GM18526 (cell line): ENCODE results near the gene PPA2.

Source experiments
- POLR2A ChIP-seq: IDR thresholded peaks from 3 replicates; pipeline ENCODE4 v1.6.1; 2011; ENCODE audit not compliant: insufficient read length; ENCODE audit errors: extremely low read depth

PPA2 gene

DNA sequence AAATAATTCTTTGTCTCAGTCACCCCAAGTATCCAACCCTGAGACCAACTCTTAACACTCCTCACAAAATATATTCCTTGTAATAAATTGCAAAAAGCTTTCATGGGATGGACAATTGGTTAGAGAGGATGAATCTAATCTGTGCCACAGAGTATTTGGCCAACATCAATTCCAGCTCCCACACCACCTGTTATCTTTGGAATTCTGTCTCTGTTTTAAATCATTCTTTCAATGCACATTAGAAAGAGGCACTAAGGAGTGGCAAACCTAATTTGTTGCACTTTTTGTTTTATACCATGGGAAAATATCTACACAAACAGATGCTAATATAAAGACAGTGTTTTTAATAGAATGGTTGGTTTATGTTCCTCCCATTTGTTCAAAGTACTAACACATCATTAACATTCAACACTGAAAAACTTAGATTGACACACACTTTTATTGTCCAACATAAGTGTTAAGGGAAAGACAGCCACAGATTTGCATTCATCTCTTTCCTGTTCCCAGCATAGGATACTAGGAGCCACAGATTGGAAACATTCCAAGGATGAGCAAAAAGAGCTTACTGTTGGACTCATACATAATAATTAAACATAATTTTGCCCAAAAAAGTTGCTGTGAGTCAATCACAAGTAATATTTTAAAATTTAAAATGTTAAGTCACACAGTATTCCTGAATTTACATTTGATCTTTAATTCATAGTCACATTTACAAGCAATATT is 116.4 kb downstream of the PPA2 start:
- no peak for TF ChIP-seq POLR2A

DNA sequence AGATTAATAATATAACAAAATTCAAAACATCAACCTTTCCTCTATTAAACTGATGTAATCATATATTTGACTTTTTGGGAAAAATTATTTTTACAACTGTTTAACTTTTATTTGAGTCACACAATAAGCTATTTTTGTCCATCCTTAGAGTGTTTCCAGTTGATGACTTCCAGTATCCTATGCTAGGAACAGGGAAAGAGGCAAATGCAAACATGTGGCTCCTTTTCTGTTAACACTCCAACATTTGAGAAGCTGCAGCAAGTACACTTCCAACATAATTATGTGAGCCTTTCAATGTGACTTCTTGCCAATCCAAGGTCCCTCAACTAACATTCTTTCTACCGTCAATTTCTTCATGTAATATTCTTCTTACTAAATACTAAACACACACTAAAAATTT is 117.7 kb downstream of the PPA2 start:
- no peak for TF ChIP-seq POLR2A

DNA sequence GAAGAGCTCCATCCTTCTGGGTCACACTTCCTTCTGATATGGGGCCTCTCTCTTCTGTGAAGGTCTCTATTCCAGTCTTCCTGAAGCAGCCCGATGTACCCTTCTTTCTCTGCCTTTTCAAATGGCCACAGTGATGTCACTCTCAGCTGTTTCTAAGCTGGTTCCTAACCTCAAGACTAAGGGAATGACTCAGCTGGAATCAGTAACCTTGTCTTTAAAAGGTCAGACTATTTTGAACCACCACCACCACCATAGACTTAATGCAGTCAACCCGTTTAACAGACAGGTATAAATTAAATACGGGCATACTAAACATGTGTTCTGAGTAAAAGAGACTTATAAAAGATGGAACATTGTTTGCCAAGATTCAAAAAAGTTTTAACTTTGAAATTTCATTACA is 121.0 kb downstream of the PPA2 start:
- no peak for TF ChIP-seq POLR2A

DNA sequence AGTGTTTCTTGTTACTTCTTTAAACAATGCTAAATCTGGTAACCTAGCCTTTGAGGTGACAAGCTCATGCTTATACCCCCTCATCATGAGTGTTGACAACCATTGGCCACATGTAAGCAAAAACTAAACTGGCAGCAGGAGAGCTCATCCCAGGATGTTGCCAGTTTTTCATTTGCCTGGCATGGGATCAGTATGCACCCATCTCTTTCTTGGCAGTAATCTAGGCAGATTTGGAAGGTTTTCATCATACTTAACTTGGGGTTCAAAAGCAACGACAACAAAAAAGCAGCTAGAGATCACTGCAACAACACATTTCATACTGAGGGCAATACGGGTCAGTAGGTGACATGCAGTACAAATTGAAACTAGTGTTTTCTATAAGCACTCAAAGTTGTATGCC is 122.0 kb downstream of the PPA2 start:
- TF ChIP-seq POLR2A = no peak

DNA sequence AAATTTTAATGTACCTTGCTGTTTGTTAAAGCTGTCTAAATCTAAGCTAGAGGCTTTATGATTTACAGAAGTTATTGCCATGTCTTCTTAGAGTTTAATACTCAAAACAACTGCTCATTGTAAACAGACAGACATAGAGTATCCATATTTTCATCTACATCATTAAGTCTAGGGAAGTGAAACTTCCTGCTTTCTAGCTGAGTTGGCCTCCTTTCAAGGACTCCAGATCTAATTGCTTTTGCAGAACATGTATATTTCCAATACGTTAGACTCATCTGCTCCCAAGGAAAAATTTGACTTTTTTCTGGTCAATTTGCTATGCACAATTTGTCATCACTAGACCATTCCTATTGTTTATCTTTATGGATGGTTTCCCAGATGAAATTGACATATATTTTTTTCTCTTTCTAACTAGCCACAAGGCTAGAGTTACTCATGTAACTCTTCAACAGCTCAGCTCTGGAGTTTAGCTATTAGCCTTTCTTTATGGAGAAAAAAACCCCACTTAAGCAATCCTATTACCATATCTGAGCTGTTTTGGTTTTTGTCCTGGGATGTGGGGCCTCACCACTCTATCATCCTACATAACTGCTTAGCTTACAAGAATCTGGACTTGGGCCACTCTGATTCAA is 122.9 kb downstream of the PPA2 start:
- TF ChIP-seq POLR2A = no peak

DNA sequence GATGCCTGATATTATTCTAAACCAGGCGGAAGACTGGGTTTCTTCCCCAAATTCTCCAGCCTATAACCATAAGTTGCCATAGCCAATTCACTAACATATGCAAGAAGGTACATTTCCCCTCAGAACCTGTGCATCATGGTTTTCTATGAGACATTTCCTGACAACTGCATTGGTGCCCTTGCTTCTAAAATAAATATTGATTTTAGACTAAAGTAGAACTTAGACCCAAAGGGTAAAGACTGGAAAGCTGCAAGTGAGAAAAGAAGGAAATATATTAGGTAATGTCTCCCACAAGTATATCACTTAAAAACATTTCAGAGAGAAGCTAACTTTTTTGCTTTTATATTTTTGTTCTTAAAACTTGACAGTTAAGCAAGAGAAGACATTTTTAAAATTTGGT is 125.1 kb downstream of the PPA2 start:
- no peak for TF ChIP-seq POLR2A

DNA sequence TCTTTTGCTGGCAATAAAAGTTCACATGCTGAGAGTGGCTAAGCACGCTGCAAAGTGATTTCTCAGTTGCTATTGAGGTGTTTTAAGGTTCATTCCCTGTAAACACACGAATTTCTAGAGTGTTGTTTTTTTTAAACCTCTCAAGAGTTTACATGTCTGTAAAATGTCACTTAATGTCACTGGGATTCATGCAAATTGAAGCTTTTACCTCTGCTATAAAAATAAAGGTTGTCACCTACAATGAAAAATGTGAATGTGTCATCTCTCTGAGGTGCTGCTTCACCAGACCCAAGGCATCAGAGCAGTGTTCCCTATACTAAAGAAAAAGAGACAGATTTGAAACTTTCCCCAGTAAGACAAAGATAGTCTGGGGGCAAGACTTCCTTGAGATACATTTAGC is 127.0 kb downstream of the PPA2 start:
- no peak for TF ChIP-seq POLR2A

DNA sequence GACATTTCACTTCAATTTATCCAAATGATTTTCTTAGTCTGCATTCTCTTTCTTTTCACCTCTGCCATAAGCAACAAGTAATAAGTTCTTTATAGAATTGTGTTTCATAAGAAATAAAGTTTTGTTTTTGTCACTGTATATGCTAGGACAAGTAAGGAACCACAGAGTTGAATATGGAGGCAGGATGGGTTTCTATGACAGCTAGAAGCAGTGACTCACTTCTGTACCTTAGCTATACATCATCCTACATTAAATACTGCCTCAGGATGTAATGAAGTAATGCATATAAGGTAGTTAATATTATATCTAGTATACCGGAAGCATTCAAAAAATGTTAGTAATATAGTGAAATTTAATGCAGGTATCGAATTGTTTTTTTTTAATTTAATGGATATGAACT is 128.0 kb downstream of the PPA2 start:
- no peak for TF ChIP-seq POLR2A

DNA sequence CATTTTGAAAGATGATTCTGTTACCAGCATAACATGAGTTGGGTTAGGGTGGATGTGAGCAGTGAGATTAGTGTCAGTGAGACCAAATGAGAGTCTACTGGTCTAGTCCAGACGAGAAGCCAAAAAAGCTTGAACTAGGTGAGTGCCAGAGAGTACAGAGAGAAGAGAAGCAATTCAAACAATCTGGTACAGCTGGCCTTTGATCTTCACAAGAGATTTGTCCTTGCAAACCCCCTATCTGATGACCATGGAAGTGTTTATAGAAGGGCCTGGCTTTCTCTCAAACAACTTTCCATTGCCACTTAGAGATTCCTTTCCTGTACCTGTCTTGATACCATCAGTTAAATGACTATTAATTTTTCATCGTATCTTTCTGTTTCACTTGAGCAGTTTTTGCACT is 128.5 kb downstream of the PPA2 start:
- no peak for TF ChIP-seq POLR2A

DNA sequence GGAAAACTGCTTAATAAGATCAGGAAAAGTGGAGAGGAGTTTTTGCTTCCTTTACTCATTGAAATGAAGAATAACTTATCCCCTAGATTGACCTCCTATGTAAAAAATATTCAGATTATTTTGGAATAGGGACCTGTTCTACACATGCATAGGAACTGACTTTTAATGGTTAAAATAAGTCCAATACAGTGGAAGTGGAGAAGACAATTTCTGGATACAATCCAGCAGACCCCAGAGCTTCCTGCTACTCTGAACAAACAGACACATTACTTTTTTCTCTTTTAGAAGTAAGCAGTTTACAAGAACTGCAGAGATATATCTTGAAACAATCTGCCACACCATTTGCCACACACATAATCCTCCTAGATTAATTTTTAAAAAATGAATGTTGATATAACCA is 129.7 kb downstream of the PPA2 start:
- TF ChIP-seq POLR2A = no peak

DNA sequence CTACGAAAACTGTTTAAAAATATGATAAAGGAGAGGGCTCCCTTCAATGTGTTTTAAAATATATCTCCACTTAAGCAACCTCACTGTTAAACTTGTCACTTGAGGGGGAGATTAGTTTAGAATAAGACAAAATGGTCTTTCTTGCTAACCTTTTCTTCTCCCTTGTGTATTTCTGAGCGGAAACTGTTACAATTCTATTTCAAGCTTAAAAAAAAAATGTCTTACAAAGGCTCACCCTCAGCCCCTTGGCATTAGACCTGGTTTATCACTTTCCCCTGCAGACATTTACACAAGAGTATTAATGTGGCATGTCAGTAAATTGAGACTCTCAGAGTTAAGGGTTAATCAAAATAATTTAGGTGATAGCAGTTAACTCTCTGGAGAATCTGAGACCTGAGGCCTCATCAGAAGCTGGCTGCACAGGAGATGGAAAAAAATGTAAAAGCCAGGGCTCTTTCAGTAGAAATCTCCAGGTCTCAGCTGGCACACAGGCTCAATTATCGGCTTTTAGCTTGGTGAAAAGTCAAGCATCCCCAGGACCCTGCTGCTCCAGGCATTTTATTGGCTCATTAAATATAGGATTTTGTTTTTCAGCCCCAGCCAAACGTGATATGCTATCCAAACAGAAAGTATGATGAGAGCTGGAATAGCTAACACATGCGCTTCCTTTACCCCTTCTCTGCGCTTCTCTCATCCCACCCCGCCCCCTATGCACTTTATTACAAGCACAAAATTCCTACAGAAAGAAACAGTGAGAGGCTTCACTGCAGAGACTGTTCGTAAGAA is 130.5 kb downstream of the PPA2 start:
- TF ChIP-seq POLR2A = no peak

DNA sequence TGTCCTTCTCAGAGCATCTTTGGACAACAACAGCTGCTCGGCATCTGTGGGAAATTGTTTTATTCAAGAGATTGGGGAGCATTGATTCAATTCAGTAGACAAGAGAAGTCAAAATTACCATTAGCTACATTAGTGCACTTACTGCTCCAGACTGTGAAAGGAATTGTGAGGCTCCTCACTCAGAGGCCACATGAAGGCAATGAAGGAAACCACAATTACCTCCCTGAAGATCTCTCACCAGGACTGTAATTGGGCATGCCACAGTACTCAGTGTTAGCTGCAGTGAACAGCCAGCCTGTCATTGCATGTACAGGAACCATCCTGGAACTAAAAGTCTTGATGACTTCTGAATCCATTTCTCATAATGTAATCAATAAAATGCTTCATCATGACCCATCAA is 144.8 kb downstream of the PPA2 start:
- no peak for TF ChIP-seq POLR2A

DNA sequence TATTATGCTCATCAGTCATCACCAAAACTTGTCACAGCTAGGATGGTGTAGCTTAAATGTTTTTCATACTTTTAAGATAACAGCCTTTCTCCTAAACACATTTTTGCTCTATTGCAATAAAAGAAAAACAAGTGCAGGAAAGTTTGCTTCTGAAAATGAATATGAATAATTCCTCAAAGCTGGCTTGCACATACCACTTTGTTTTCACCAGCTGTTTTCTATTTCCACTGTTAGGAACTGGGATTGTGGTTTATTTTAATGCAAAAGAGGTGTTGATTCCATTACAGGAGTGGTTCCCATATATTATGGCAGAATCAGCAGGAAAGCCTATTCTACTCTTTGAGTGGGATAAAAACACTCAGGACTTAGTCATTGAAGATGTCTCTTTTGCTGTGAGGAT is 145.9 kb downstream of the PPA2 start:
- no peak for TF ChIP-seq POLR2A

DNA sequence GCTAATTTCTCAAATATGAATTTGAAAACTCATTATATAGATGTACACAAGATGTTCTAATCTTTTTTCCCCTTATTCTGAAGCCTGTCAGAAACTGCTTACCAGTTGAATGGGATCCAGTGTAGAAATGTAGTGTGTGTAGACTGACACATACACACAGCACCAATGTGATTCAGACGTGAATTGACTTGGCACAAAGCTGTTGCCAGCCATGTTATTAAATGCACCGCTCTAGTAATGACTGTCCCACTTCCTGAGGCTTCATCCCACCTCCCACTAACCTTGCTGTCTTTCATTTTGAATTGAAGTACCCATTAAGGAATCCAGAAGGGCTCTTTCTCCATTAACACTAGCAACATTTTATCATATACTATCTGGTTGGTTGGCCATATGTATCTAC is 146.6 kb downstream of the PPA2 start:
- no peak for TF ChIP-seq POLR2A
